GM12878 (cell line): ENCODE results near the gene CATSPER4. TPM values are rescaled to one million over a fixed set of nuclear protein-coding genes. Genes with fewer than 3 reads are reported as not detected.

ENCODE experiments used
- ATAC-seq: fragments of 200-7000 bp; cut with Tn5 transposase; 3 replicates; pipeline ENCODE4 v1.9.1; 2020; ENCODE audit warnings: mild to moderate bottlenecking, moderate library complexity
- BruUV-seq: library from RNA; stranded (reverse); fragments of 400-500 nt; replicated peaks from 2 replicates; lab custom pipeline; 2021; lab: Mats Ljungman, UMichigan
- CTCF ChIA-PET: fragments of 300-600 bp; sonication (Branson Sonifier 250); formaldehyde crosslinking; extraction: SDS; loops from one replicate; lab custom pipeline; 2021; ENCODE audit warnings: inconsistent platforms; lab: Yijun Ruan, JAX
- POLR2A ChIA-PET: fragments of 350-600 bp; formaldehyde crosslinking; extraction: SDS; loops from one replicate; lab custom pipeline; 2021; ENCODE audit warnings: inconsistent platforms; lab: Charles Lee
- RAD21 ChIA-PET: fragments of 300-600 bp; sonication (Branson Sonifier 250); formaldehyde crosslinking; loops from one replicate; lab custom pipeline; 2023; ENCODE audit warnings: antibody characterized with exemption; ENCODE audit not compliant: unreplicated experiment; lab: Charles Lee
- SMC1A ChIA-PET: fragments of 300-600 bp; sonication (Branson Sonifier 250); formaldehyde crosslinking; loops from one replicate; lab custom pipeline; 2023; ENCODE audit not compliant: unreplicated experiment, uncharacterized antibody; lab: Charles Lee
- DNase-seq: peaks from one replicate; pipeline ENCODE4 v3.0.0-alpha.2; 2011; ENCODE audit warnings: low read depth, low spot score
- FAIRE-seq: peaks from 3 replicates; lab custom pipeline; 2011; peaks lifted over from hg19 to GRCh38; lab: Jason Lieb, UNC
- H2AFZ ChIP-seq: 2 replicates; pipeline ENCODE4 v1.6.0; 2011; ENCODE audit warnings: low read depth, low read length, control low read depth; ENCODE audit not compliant: control insufficient read depth
- H3K27ac ChIP-seq: 2 replicates; pipeline ENCODE4 v1.5.1; 2011; ENCODE audit warnings: control low read depth; ENCODE audit not compliant: control insufficient read depth, insufficient read depth
- H3K27me3 ChIP-seq, 2 experiments: replicated peaks in 1 of 2; 2 replicates each; pipeline versions ENCODE4 v1.6.0 to v1.6.1; 2011; ENCODE audit warnings: low read length in 1 of 2; ENCODE audit not compliant: control insufficient read depth in 2 of 2, insufficient read depth in 2 of 2
- H3K36me3 ChIP-seq, 2 experiments: 2 replicates each; pipeline ENCODE4 v1.5.1; 2011; ENCODE audit warnings: low read length in 1 of 2; ENCODE audit not compliant: control insufficient read depth in 2 of 2, insufficient read depth in 2 of 2
- H3K4me1 ChIP-seq: 2 replicates; pipeline ENCODE4 v1.6.1; 2011; ENCODE audit warnings: mild to moderate bottlenecking, low read length, moderate library complexity, mixed read lengths; ENCODE audit not compliant: control insufficient read depth, insufficient read depth
- H3K4me2 ChIP-seq: 2 replicates; pipeline ENCODE4 v1.6.0; 2011; ENCODE audit warnings: control low read depth; ENCODE audit not compliant: control insufficient read depth, insufficient read depth
- H3K4me3 ChIP-seq: fragments of 200-600 bp; sonication (generic); 2 replicates; pipeline ENCODE4 v1.5.1; 2016
- H3K79me2 ChIP-seq: 2 replicates; pipeline ENCODE4 v1.6.0; 2011; ENCODE audit warnings: low read length; ENCODE audit not compliant: control insufficient read depth, insufficient read depth
- H3K9ac ChIP-seq: 2 replicates; pipeline ENCODE4 v1.8.0; 2011; ENCODE audit warnings: low read length, control low read depth, mixed read lengths; ENCODE audit not compliant: control insufficient read depth, insufficient read depth
- H3K9me3 ChIP-seq: replicated peaks from 3 replicates; pipeline ENCODE4 v1.5.1; 2011; ENCODE audit warnings: mild to moderate bottlenecking, low read length; ENCODE audit not compliant: control insufficient read depth, insufficient read depth
- H4K20me1 ChIP-seq: 2 replicates; pipeline ENCODE4 v1.6.0; 2011; ENCODE audit not compliant: control insufficient read depth, insufficient read depth
- ATF3 ChIP-seq: IDR thresholded peaks from 2 replicates; pipeline ENCODE4 v1.6.1; 2011; ENCODE audit warnings: low read depth, mild to moderate bottlenecking, low read length, moderate library complexity, borderline replicate concordance; ENCODE audit errors: extremely low read depth
- CBX5 ChIP-seq: sonication (generic); IDR thresholded peaks from 2 replicates; pipeline ENCODE4 v1.6.1; 2016; ENCODE audit warnings: low read depth, moderate library complexity, mild to moderate bottlenecking, inconsistent platforms
- CHD4 ChIP-seq: fragments of 200-600 bp; sonication (generic); IDR thresholded peaks from 2 replicates; pipeline ENCODE4 v1.6.1; 2016; ENCODE audit warnings: mild to moderate bottlenecking
- E4F1 ChIP-seq: fragments of 450-650 bp; IDR thresholded peaks from 2 replicates; pipeline ENCODE4 v1.6.1; 2018; ENCODE audit warnings: borderline replicate concordance, mild to moderate bottlenecking; ENCODE audit not compliant: partially characterized antibody
- FOXK2 ChIP-seq: fragments of 450-650 bp; IDR thresholded peaks from 2 replicates; pipeline ENCODE4 v1.6.1; 2017; ENCODE audit warnings: mild to moderate bottlenecking, moderate library complexity
- IRF5 ChIP-seq: fragments of 450-650 bp; IDR thresholded peaks from 2 replicates; pipeline ENCODE4 v1.6.1; 2017; ENCODE audit warnings: borderline replicate concordance
- MAX ChIP-seq: IDR thresholded peaks from 2 replicates; pipeline ENCODE4 v1.6.1; 2012; ENCODE audit warnings: low read depth, low read length, improper control_type of control experiment
- MEF2A ChIP-seq: IDR thresholded peaks from 2 replicates; pipeline ENCODE4 v1.6.1; 2011; ENCODE audit warnings: low read depth, mild to moderate bottlenecking, low read length, moderate library complexity; ENCODE audit not compliant: insufficient read depth
- PAX8 ChIP-seq: fragments of 450-650 bp; IDR thresholded peaks from 2 replicates; pipeline ENCODE4 v1.6.1; 2017; ENCODE audit warnings: mild to moderate bottlenecking, moderate library complexity
- POLR2AphosphoS5 ChIP-seq: IDR thresholded peaks from 2 replicates; pipeline ENCODE4 v1.6.1; 2011; ENCODE audit warnings: mild to moderate bottlenecking, low read length, inconsistent platforms
- USF1 ChIP-seq: IDR thresholded peaks from 2 replicates; pipeline ENCODE4 v1.6.1; 2011; ENCODE audit warnings: borderline replicate concordance, low read depth, mild to moderate bottlenecking, moderate library complexity, mixed read lengths, low read length; ENCODE audit not compliant: insufficient read depth; ENCODE audit errors: extremely low read length
- ZNF217 ChIP-seq: fragments of 450-650 bp; IDR thresholded peaks from 2 replicates; pipeline ENCODE4 v1.6.1; 2017; ENCODE audit warnings: antibody characterized with exemption, mild to moderate bottlenecking
- WGBS: methylation state at CpG from one replicate; pipeline ENCODE4 v1.1.6; 2016; ENCODE audit warnings: low lambda C conversion rate; ENCODE audit not compliant: insufficient replicate concordance, insufficient coverage; ENCODE audit errors: missing lambda C conversion rate; 5-methylcytosine and 5-hydroxymethylcytosine counted together
- in situ Hi-C: fragments of 300-500 bp; cut with MboI; formaldehyde crosslinking; loops from 9 replicates; pipeline ENCODE4 v1.14.3; 2018; ENCODE audit warnings: mixed read lengths
- intact Hi-C: fragments of 100-400 bp; cut with micrococcal nuclease; formaldehyde crosslinking; loops from one replicate; pipeline ENCODE4 v1.14.2; 2022; ENCODE audit not compliant: unreplicated experiment
- polyA plus RNA-seq, 11 experiments: library from polyadenylated mRNA; depleted of rRNA in 4 of 11; unstranded in 6 of 11; stranded (reverse) in 5 of 11; fragments of >200 nt; fragmentation: Nextera tagmentation in 4 of 11; fragmentation: Illumina TruSeq in 1 of 11; extraction: Ambion mirVana in 4 of 11; extraction: Trizol in 1 of 11; gene quantifications; 1 replicate in 1 of 11; 2 replicates in 10 of 11; pipeline versions ENCODE4 v1.2.1 to v1.2.3, GENCODE V29; 2011 to 2016; ENCODE audit warnings: inconsistent platforms in 2 of 11, missing spikeins in 2 of 11, low read depth in 1 of 11
- total RNA-seq, 4 experiments: library from RNA; depleted of rRNA in 3 of 4; stranded (reverse); fragments of >200 nt in 3 of 4; fragmentation: Illumina TruSeq in 1 of 4; extraction: Trizol in 1 of 4; gene quantifications; 2 replicates each; pipeline versions ENCODE4 v1.2.1 to v1.2.3, GENCODE V29; 2013 to 2021

CATSPER4 gene
- total and polyA plus RNA-seq, 10 of the 15 experiments (the other 5 are each of a cell fraction or from before 2014, with no cell fraction given), result 0.13 TPM; not detected in 9

- Histone ChIP-seq H2AFZ (no peak overlapping the region), H4K20me1 (no peaks in the 10 kb centered on the region), H3K79me2 (no peaks in the 10 kb centered on the region), H3K27me3 (peaks cover 1 to 9% of the 10 kb centered on the region in 2 experiments), H3K4me3 (no peak overlapping the region), H3K4me2 (no peak overlapping the region), H3K4me1 (no peaks in the 10 kb centered on the region), H3K9me3 (no peaks in the 10 kb centered on the region), H3K27ac (no peak overlapping the region), H3K36me3 (no peaks in the 10 kb centered on the region), H3K9ac (no peak overlapping the region)
- BruUV-seq, result no TSS peak
- ChIA-PET SMC1A (interaction anchor here (1.3 kb wide), 1 partner anchor 9 kb away, joined by 5 read pairs; no protein-coding TSS in a partner anchor), POLR2A (no interaction called here), RAD21 (interaction anchor here (1.9 kb wide), 1 partner anchor 9 kb away, joined by 6 read pairs; no protein-coding TSS in a partner anchor), CTCF (interaction anchor here (0.6 to 4.8 kb wide), 3 partner anchors 9 to 52 kb away, joined by 3 to 24 read pairs (median 5); no protein-coding TSS in a partner anchor)
- ATAC-seq, result no peak
- no peak for TF ChIP-seq POLR2AphosphoS5
- TF ChIP-seq USF1, result no peak
- no peak for TF ChIP-seq E4F1
- TF ChIP-seq MAX, result no peak
- no peak for TF ChIP-seq PAX8
- no peak for TF ChIP-seq IRF5
- no peak for TF ChIP-seq CHD4
- no peak for TF ChIP-seq ATF3
- no peak for TF ChIP-seq FOXK2
- TF ChIP-seq MEF2A, result no peak
- TF ChIP-seq CBX5, result no peak
- TF ChIP-seq ZNF217, result no peak
- DNase-seq, result no peak
- WGBS, result 19% methylated on average over 5 of the region's 5 CpGs
- FAIRE-seq, result no peak
- in situ Hi-C loops (no loop called here), intact Hi-C loops (no loop called here)
Measured at GRCh38 chr1:26153966-26154532, 36.4 kb upstream of the CATSPER4 start.
